HT-29 (cell line): ENCODE measurements around the gene KLB. TPM values are rescaled to one million over a fixed set of nuclear protein-coding genes. Genes with fewer than 3 reads are reported as not detected.
"Not testable (repeated sequence)": the region's sequence is repeated elsewhere in the genome, so short reads cannot be mapped to it uniquely, and the experiment has no call there.

Experiments used
- DNase-seq: peaks from one replicate; pipeline ENCODE4 v3.0.0-alpha.2; 2015; ENCODE audit warnings: low spot score
- total RNA-seq: library from RNA; depleted of rRNA; stranded (reverse); fragments of >200 nt; shearing (Covaris generic); gene quantifications from 2 replicates; pipeline ENCODE4 v1.2.3, GENCODE V29; 2014; rRNA removed

KLB gene
- 0.23 and 0.26 TPM in 2 replicates for total RNA-seq

DNA sequence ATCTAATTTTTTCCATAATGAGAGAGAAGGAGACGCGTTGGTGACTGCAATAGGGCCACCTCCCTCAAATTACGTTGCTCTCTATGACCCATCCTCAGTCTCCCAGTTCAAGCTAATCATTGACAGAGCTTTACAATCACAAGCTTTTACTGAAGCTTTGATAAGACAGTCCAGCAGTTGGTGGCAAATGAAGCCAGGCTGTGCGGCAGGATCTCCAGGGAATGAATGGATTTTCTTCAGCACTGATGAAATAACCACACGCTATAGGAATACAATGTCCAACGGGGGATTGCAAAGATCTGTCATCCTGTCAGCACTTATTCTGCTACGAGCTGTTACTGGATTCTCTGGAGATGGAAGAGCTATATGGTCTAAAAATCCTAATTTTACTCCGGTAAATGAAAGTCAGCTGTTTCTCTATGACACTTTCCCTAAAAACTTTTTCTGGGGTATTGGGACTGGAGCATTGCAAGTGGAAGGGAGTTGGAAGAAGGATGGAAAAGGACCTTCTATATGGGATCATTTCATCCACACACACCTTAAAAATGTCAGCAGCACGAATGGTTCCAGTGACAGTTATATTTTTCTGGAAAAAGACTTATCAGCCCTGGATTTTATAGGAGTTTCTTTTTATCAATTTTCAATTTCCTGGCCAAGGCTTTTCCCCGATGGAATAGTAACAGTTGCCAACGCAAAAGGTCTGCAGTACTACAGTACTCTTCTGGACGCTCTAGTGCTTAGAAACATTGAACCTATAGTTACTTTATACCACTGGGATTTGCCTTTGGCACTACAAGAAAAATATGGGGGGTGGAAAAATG, at the start of gene KLB:
Gene KLB (plus strand): TSS at position 168 of the 821 bp plus-strand sequence. CDS start 20 bp downstream, at position 188.
- peak; percentile 23 for DNase-seq

DNA sequence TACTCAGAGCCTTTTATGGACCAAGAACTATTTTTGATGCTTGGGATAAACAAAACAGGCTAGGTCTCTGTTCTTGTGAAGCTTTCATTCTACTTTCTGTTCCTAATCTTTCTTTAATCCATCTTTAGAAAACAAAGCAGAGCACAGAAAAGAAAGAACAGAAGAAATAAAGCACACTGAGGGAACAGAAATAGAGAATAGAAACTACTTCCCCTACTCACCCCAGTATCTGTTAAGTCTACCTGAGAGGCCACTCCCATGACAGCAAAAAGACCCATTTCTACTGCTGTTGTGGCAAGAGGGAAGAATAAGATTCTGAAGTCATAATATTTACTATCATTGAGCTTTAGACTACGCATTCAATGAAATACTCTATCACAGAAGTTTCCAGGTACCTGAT, 49.7 kb upstream of the KLB start:
- no peak for DNase-seq

DNA sequence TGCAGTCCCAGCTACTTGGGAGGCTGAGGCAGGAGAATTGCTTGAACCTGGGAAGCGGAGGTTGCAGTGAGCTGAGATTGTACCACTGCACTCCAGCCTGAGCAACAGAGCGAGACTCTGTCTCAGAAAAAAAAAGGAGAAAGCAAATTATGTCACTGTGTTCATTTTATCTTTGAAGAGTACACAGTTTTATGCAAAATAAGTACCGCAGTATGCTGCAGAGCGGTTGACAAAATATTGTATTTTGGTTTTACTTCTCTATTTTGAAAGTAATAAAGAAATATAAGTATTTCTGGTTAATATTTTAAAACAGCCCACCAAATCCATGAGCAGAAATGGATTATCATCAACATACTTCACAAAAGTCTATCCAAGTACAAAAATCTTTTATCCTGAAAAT, 46.1 kb upstream of the KLB start:
- DNase-seq = not testable (repeated sequence)

DNA sequence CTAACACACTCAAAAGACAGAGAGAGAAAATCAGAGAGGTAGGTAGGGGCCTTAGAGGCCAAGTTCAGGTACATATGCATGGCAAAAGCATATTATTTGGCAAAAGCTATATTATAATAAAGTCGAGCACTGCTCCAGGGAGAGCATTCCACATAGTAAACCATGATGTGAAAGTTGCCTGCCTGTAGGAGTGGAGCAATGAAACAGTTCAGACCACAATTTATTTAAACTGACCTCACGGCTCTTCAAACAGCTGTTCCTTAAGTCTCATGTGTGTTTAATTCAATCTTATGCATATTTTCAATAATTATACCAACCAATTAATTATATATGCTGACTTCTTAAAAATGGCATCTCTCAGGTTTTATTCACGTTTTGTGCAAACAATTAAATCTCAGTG, 43.9 kb upstream of the KLB start:
- no peak for DNase-seq

DNA sequence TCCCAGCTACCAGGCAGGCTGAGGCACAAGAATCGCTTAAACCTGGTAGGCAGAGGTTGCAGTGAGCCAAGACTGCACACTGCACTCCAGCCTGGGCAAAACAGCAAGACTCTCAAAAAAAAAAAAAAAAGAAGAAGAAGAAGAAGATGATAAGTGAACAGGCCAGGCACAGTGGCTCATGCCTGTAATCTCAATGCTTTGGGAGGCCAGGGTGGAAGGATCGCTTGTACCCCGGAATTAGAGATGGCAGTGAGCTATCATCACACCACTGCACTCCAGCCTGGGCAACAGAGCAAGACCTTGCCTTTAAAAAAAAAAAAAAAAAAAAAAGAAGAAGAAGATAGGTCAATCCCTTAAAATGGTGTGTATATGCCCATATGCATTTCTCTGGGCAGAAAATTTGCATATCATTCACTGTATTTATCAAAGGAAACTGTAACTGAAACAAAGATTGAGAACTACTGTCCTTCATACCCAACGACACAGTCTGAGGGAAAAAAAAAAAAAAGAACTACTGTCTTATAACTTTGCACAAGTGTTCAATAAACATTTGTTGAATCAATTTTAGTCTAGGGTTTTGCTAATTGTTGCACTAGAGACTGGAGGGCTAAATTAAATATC, 42.8 kb upstream of the KLB start:
- DNase-seq = no peak

DNA sequence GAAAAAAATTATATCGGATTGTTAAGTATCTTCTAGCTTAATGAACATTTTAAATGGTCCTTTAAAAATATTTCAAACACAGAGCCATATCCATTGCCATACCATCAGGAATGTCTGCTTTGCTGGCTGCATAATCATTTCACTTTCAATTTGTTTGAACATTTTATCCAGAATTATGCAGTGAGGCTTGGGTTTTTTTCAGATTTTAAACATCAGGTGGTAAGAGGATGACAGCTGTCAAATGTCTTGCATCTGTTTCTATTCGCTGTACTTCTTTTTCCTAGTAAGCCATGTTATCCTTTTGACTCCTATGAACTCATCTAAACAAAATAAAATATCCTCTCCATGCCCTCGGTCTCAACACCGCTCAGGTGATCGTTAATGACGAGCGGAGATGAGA, 41.4 kb upstream of the KLB start:
- DNase-seq = no peak

DNA sequence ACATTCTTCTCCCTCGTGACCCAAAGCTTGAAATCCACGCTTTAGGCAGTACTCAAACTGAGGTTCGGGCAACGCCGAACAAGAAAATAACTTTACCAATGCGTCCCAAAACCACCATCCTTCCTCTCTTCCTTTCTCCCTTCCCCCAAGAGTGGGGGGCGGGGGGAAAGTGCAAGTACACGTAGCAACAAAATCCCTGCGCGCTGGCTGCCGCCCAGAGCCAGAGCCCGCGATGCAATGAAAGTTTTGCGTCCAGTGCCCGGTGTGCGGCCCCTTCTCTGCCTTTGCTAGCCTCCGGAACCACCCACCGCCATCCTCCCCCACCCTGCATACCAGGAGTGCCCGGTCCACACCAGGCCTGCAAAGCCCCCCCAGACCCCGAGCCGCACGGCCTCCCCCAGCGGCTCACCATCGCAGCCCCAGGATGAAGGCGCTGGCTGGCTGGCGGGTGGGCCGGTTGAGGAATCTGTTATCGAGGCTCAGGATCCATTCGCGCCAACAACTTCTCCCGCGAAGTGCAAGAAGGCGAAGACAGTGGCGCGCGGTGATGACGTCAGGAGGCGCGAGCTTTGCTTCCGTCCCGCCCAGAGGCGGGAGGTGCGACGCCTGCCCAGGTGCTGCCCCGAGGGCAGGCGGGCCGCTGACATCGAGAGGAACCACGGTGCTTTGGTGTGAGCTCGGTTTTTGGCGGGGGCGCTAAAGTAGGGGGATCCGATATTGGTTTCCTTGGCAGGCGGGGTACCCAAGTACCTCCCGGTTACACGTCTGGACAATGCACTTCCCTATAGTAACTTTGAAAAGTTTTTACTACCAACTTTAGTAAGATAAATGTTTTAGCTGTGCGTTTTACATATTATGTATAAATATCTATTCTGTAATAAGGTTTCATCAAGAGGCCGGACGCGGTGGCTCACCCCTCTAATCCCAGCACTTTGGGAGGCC, 40.6 kb upstream of the KLB start, which contains the start of gene RFC1:
Gene RFC1 (minus strand): TSS at position 533 of the 942 bp plus-strand sequence. CDS start 121 bp downstream, at position 412.
- DNase-seq = peak; percentile 96

DNA sequence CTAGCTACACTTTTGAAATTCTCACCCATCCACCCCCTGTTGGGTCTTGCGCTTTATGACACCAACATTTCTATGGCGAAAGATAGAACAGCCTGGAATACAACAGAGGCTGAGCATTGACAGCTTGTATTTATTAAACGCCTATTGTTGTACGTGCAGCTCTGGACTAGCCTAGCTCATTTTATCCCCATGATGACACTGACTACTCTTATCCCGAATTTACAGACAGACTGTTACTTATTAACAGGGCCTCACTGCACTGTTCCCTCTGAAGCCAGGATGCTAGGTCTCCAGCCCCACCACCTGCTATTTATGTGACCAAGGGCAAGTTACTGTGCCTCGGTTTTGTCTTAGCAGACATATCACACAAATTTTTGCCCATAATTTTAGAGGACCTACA, 39.6 kb upstream of the KLB start:
- DNase-seq = no peak

DNA sequence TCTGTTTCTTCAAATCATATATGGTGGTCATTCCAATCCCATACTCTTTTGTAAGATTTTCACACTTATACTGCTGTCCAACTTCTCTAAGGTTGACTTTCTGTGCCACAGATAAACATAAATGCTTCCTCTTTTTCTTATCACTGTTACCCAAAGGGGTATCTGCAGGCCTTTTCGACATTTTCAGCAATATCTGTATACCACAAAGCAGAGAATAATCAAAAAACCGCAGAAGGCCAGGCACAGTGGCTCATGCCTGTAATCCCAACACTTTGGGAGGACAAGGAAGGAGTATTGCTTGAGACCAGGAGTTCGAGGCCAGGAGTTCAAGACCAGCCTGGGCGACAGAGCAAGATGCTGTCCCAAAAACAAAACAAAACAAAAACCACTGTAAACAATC, 37.4 kb upstream of the KLB start:
- no peak for DNase-seq

DNA sequence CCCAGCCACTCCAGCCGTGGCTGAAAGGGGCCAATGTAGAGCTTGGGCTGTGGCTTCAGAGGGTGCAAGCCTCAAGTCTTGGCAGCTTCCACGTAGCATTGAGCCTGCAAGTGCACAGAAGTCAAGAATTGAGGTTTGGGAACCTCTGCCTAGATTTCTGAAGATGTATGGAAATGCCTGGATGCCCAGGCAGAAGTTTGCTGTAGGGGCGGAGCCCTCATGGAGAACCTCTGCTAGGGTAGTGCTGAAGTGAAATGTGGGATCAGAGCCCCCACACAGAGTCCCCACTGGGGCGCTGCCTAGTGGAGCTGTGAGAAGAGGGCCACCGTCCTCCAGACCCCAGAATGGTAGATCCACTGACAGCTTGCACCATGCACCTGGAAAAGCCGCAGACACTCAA, 35.5 kb upstream of the KLB start:
- DNase-seq = not testable (repeated sequence)

DNA sequence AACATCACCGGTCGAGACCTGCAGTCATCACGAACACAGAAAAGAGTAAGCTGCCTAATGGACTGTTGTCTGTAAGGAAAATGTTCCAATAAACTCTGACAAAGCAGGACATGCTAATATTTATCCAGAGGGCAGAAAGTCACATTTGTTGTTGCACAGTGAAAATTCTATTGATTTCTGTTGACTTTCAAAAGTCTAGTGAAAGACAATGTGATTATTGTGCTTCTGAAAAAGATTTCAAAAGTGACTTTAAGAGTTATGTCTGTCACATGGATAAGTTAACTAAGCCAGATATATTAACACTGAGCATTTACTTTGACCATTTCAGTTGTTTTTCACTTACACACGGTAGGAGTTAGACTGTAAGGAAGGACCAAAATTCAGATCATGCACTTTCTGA, 31.3 kb upstream of the KLB start:
- no peak for DNase-seq

DNA sequence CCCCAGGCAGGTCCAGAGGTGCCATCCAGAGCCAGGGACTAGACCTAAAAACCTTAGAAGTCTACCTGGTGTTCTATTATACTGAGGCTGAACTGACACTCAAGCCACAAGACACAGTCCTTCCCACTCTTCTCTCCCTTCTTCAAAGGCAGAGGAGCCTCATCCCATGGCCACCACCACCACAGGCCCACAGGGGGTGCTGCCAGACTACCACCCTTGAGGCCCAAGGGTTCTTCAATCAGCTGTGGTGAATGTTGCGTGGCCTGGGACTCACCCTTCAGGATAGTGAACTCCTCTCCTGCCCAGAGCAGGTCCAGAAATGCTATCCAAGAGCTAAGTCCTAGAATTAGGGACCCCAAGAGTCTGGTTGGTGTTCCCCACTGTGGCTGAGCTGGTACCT, 23.0 kb upstream of the KLB start:
- DNase-seq = no peak

DNA sequence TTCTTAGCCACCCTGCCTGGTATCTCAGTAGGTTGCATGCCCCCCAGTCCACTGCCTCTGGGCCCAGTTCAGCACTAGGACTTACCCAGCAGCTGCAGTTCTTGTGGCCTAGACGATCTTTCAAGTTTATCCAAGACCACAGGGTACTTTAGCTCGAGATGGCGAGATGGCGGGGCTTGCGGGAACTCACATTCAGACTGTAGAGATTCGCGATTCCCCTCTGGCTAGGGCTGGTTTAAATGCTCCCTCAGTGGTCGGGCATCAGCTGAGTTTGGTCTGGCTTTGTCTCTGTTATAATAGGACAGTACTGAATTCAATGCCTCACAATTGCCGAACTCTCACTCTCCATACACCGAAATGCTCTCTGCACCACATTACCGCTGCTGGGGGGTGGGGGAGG, 22.2 kb upstream of the KLB start:
- DNase-seq = no peak

DNA sequence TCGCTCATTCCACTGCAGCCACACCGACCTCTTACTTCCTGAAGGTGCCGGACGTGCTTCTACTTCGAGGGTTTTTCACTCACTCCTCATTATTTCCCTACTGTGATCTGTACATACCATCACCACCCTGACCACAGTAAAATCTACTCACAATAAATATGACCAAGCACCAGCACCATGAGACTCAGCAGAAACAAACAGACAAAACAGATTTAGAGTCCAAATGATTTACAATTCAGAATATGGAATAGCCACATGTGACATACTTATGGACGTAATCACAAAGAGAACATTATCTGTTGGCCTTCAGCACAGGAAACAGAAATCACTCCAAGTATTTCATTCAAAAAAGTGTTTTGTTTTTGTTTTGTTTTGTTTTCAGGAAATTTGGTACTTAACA, 16.1 kb upstream of the KLB start:
- DNase-seq = no peak

DNA sequence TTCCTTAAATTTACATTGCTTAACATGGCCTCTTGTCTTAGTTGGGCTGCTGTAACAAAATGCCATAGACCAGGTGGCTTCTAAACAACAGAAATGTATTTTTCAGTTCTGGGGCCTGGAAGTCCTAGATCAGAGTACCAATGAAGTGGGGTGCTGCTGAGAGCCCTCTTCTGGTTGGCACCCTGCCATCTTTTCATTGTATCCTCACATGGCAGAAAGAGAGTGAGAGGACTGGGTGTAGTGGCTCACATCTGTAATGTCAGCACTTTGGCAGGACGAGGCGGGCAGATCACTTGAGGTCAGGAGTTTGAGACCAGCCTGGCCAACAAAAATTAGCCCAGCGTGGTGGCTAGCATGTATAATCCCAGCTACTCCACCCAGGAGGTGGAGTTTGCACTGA, 12.0 kb upstream of the KLB start:
- no peak for DNase-seq

DNA sequence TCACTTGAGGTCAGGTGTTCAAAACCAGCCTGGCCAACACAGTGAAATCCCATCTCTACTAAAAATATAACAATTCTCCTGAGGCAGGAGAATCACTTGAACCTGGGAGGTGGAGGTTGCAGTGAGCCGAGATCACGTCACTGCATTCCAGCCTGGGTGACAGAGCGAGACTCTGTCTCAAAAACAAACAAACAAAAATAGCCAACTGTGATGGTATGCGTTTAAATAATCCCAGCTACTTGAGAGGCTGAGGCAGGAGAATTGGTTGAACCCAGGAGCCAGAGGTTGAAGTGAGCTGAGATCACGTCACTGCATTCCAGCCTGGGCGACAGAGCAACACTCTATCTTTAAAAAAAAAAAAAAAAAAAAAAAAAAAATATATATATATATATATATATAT, 5.1 kb upstream of the KLB start:
- DNase-seq = not testable (repeated sequence)

DNA sequence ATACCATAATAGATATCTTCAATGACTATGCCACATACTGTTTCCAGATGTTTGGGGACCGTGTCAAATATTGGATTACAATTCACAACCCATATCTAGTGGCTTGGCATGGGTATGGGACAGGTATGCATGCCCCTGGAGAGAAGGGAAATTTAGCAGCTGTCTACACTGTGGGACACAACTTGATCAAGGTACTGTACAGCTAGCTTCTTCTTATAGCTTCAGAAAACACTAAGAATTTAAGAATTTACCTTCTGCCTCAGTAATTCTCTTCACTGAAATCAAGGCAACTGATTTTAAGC, 805 bp downstream of the KLB start:
- DNase-seq = no peak

DNA sequence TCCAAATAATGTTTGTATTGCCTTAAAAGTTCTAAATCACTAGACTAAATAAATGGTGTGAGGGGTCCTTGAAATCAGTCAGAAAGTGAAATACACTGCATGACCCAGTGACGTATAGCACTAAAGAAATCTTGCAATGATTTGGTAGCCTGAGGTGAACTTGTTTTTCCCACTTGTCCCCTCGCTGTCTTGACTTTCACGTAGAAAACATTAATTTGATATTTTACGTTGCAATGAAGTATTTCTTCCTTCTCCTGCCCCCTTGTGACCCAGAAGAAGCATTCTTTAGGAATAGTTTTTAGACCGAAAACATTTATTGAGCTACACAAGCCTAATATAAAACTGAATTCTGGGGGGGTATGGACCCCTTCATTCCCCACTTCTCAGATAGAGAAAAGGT, 3.7 kb downstream of the KLB start:
- no peak for DNase-seq

DNA sequence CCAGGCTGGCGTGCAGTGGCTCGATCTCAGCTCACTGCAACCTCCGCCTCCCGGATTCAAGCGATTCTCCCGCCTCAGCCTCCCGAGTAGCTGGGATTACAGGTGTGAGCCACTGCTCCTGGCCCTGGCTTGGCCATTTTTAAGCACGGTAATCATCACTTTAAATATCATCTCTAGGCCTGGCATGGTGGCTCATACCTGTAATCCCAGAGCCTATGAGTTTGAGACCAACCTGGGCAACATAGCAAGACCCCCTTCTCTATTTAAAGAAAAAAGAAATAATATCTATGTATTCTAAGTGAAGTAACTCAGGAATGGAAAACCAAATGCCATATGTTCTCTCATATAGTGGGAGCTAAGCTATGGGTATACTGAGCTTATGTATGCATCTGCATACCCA, 4.8 kb downstream of the KLB start:
- not testable (repeated sequence) for DNase-seq

DNA sequence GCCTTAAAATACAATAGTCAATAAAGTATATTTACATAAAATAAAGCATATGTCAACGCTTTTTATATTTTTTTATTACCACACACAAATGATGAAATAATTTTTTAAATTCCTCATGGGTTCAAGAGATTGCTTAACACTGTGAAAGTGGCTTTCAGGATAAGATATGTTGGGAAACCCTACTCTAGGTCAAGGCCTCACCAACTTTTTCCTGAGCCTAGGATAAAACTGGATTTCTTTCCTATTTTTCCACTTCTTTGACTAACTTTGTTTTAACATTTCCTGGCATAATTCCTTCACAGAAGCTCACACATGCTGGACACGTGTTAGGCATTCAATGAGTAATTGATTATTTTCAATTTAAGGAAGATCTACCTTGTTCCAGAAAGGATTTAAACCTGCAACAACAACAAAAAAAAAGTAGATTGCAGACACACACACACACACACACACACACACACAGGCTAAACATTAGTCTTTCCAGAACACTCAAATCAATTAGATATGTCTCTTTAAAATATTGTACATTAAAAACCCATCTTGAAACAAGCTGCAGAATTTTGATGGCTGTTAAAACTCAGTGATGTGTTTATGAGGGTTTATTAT, 9.1 kb downstream of the KLB start:
- no peak for DNase-seq

DNA sequence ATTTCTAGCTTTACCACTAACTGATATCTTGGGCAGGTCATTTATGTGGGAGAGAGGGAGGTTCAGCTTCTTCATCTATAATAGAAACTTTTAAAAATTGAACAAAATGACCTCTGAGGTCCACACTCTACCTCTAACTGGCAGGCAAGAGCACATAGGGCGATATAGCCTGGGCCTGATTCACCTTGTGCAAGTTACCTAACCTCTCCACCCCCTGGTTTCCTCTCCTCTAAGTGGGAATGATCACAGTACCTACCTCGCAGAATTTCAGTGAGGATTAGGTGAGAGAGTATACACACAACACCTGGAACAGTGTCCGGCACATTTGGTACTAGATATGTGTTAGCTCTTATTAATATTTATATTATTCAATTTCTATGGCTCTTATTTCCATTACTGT, 15.5 kb downstream of the KLB start:
- no peak for DNase-seq

DNA sequence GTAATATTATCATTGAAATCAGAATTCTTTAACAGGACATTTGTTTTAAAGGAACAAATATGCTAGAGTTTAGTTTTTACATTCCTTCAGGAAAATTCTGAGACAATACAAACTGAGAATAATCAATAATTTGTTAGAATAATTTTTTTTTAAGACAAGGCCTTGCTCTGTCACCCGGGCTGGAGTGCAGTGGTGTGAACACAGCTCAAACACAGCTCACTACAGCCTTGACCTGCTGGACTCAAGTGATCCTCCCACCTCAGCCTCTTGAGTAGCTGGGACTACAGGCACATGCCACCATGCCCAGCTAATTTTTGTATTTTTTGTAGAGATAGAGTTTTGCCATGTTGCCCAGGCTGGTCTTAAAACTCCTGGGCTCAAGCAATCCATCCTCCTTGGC, 18.6 kb downstream of the KLB start:
- not testable (repeated sequence) for DNase-seq
